ENCODE results near the gene AKAP6. TPM values are rescaled to one million over a fixed set of nuclear protein-coding genes. Genes with fewer than 3 reads are reported as not detected.

AKAP6 gene
- total and polyA plus RNA-seq, 2 experiments from 2014 or later, result 0.38 to 0.42 TPM

GRCh38 chr14:32421781-32422180 is 92.7 kb downstream of the AKAP6 start:
- H3K4me1 ChIP-seq (ENCODE audit: insufficient read depth), result no peaks in the 10 kb centered on the region
- no peaks in the 10 kb centered on the region for H3K36me3 ChIP-seq (ENCODE audit: insufficient read depth)
- H3K9me2 ChIP-seq (ENCODE audit: insufficient read depth), result no peaks in the 10 kb centered on the region
- H4K20me1 ChIP-seq (replicated peaks; ENCODE audit: insufficient read depth), result no peaks in the 10 kb centered on the region
- Mint-ChIP-seq H3K9me3 (peaks cover 20% of the 10 kb centered on the region), H3K4me3 (no peak overlapping the region), H3K4me1 (peaks cover 3% of the 10 kb centered on the region; the same call in 2 of the 3 replicates), H3K27ac (no peak overlapping the region), H3K36me3 (ENCODE audit: low read depth) (peaks cover 12% of the 10 kb centered on the region; the same call in 2 of the 3 replicates), H3K27me3 (ENCODE audit: insufficient read depth, low read depth, poor library complexity) (peaks cover 2% of the 10 kb centered on the region)
- no peaks in the 10 kb centered on the region for H3F3A ChIP-seq (replicated peaks; ENCODE audit: low read depth)
- no peak overlapping the region for H3K4me3 ChIP-seq
- ATAC-seq (no peak), DNase-seq (ENCODE audit: low spot score) (no peak)
- TF ChIP-seq EZH2phosphoT487 (IDR thresholded peaks at IDR 0.05; ENCODE audit: unreplicated experiment) (no peak), POLR2AphosphoS5 (IDR thresholded peaks at IDR 0.05; ENCODE audit: low read depth) (no peak), CREB1 (CRISPR knock-in tag; IDR thresholded peaks at IDR 0.05; ENCODE audit: low read depth) (no peak), ZNF331 (CRISPR knock-in tag; IDR thresholded peaks at IDR 0.05; ENCODE audit: low read depth) (no peak), NANOG (IDR thresholded peaks at IDR 0.05; ENCODE audit: borderline replicate concordance) (no peak), STAT1 (IDR thresholded peaks at IDR 0.05; ENCODE audit: unreplicated experiment) (no peak), EZH2 (IDR thresholded peaks at IDR 0.05; ENCODE audit: low read depth, unreplicated experiment) (no peak), ZNF114 (CRISPR knock-in tag; IDR thresholded peaks at IDR 0.05) (no peak), CTCF (conservative IDR thresholded peaks at IDR 0.05; ENCODE audit: low read depth in 2 of 2) (no peak), JUNB (IDR thresholded peaks at IDR 0.05; ENCODE audit: unreplicated experiment) (no peak)
- TF ChIP-seq, protein P1, sequence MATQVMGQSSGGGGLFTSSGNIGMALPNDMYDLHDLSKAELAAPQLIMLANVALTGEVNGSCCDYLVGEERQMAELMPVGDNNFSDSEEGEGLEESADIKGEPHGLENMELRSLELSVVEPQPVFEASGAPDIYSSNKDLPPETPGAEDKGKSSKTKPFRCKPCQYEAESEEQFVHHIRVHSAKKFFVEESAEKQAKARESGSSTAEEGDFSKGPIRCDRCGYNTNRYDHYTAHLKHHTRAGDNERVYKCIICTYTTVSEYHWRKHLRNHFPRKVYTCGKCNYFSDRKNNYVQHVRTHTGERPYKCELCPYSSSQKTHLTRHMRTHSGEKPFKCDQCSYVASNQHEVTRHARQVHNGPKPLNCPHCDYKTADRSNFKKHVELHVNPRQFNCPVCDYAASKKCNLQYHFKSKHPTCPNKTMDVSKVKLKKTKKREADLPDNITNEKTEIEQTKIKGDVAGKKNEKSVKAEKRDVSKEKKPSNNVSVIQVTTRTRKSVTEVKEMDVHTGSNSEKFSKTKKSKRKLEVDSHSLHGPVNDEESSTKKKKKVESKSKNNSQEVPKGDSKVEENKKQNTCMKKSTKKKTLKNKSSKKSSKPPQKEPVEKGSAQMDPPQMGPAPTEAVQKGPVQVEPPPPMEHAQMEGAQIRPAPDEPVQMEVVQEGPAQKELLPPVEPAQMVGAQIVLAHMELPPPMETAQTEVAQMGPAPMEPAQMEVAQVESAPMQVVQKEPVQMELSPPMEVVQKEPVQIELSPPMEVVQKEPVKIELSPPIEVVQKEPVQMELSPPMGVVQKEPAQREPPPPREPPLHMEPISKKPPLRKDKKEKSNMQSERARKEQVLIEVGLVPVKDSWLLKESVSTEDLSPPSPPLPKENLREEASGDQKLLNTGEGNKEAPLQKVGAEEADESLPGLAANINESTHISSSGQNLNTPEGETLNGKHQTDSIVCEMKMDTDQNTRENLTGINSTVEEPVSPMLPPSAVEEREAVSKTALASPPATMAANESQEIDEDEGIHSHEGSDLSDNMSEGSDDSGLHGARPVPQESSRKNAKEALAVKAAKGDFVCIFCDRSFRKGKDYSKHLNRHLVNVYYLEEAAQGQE (IDR thresholded peaks at IDR 0.05; ENCODE audit: unreplicated experiment), result no peak
- TF ChIP-seq, protein P2, sequence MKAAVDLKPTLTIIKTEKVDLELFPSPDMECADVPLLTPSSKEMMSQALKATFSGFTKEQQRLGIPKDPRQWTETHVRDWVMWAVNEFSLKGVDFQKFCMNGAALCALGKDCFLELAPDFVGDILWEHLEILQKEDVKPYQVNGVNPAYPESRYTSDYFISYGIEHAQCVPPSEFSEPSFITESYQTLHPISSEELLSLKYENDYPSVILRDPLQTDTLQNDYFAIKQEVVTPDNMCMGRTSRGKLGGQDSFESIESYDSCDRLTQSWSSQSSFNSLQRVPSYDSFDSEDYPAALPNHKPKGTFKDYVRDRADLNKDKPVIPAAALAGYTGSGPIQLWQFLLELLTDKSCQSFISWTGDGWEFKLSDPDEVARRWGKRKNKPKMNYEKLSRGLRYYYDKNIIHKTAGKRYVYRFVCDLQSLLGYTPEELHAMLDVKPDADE (IDR thresholded peaks at IDR 0.05), result no peak
- TF ChIP-seq, protein P3, sequence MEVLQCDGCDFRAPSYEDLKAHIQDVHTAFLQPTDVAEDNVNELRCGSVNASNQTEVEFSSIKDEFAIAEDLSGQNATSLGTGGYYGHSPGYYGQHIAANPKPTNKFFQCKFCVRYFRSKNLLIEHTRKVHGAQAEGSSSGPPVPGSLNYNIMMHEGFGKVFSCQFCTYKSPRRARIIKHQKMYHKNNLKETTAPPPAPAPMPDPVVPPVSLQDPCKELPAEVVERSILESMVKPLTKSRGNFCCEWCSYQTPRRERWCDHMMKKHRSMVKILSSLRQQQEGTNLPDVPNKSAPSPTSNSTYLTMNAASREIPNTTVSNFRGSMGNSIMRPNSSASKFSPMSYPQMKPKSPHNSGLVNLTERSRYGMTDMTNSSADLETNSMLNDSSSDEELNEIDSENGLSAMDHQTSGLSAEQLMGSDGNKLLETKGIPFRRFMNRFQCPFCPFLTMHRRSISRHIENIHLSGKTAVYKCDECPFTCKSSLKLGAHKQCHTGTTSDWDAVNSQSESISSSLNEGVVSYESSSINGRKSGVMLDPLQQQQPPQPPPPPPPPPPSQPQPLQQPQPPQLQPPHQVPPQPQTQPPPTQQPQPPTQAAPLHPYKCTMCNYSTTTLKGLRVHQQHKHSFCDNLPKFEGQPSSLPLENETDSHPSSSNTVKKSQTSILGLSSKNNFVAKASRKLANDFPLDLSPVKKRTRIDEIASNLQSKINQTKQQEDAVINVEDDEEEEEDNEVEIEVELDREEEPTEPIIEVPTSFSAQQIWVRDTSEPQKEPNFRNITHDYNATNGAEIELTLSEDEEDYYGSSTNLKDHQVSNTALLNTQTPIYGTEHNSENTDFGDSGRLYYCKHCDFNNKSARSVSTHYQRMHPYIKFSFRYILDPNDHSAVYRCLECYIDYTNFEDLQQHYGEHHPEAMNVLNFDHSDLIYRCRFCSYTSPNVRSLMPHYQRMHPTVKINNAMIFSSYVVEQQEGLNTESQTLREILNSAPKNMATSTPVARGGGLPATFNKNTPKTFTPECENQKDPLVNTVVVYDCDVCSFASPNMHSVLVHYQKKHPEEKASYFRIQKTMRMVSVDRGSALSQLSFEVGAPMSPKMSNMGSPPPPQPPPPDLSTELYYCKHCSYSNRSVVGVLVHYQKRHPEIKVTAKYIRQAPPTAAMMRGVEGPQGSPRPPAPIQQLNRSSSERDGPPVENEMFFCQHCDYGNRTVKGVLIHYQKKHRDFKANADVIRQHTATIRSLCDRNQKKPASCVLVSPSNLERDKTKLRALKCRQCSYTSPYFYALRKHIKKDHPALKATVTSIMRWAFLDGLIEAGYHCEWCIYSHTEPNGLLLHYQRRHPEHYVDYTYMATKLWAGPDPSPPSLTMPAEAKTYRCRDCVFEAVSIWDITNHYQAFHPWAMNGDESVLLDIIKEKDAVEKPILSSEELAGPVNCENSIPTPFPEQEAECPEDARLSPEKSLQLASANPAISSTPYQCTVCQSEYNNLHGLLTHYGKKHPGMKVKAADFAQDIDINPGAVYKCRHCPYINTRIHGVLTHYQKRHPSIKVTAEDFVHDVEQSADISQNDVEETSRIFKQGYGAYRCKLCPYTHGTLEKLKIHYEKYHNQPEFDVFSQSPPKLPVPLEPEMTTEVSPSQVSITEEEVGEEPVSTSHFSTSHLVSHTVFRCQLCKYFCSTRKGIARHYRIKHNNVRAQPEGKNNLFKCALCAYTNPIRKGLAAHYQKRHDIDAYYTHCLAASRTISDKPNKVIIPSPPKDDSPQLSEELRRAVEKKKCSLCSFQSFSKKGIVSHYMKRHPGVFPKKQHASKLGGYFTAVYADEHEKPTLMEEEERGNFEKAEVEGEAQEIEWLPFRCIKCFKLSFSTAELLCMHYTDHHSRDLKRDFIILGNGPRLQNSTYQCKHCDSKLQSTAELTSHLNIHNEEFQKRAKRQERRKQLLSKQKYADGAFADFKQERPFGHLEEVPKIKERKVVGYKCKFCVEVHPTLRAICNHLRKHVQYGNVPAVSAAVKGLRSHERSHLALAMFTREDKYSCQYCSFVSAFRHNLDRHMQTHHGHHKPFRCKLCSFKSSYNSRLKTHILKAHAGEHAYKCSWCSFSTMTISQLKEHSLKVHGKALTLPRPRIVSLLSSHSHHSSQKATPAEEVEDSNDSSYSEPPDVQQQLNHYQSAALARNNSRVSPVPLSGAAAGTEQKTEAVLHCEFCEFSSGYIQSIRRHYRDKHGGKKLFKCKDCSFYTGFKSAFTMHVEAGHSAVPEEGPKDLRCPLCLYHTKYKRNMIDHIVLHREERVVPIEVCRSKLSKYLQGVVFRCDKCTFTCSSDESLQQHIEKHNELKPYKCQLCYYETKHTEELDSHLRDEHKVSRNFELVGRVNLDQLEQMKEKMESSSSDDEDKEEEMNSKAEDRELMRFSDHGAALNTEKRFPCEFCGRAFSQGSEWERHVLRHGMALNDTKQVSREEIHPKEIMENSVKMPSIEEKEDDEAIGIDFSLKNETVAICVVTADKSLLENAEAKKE (CRISPR knock-in tag; IDR thresholded peaks at IDR 0.05), result no peak
- H3K4me2 ChIP-seq, result no peak overlapping the region
- H3K79me2 ChIP-seq (replicated peaks; ENCODE audit: insufficient read depth), result no peaks in the 10 kb centered on the region
- no peak overlapping the region for H2AFZ ChIP-seq
- H3K27ac ChIP-seq (ENCODE audit: low read depth), result no peak overlapping the region
- H3K27me3 ChIP-seq (ENCODE audit: insufficient read depth), result no peaks in the 10 kb centered on the region

Data from GM23338 (cell line).